ENCODE results near the gene ARPC2. TPM values are rescaled to one million over a fixed set of nuclear protein-coding genes. Genes with fewer than 3 reads are reported as not detected.

Gene ARPC2
- total RNA-seq, 1 donor from 2014 or later = 737 TPM

GRCh38 chr2:218280260-218280870 lies 63.4 kb downstream of the ARPC2 start:
- no peak overlapping the region for H3K4me3 Mint-ChIP-seq
- POLR2A ChIA-PET = no interaction called here
- CTCF ChIA-PET = no interaction called here
- peaks cover 33% of the 10 kb centered on the region for H3K4me1 Mint-ChIP-seq
- no peak for ATAC-seq (ENCODE audit: low read depth)
- peak overlapping the region; percentile 53 for H3K27ac Mint-ChIP-seq
- intact Hi-C loops (cut with micrococcal nuclease) = no loop called here
- H3K27me3 Mint-ChIP-seq = no peaks in the 10 kb centered on the region
- H3K36me3 Mint-ChIP-seq (ENCODE audit: low read depth) = peaks cover 76% of the 10 kb centered on the region
- no peak for DNase-seq
- no peak for TF ChIP-seq CTCF (IDR thresholded peaks at IDR 0.05)
- H3K9me3 Mint-ChIP-seq = no peaks in the 10 kb centered on the region

- H3K4me1 Mint-ChIP-seq = peaks cover 44% of the 10 kb centered on the region
Measured at GRCh38 chr2:218281449-218281848, 64.5 kb downstream of the ARPC2 start.

GRCh38 chr2:218282173-218282991 lies 65.4 kb downstream of the ARPC2 start:
- H3K4me3 Mint-ChIP-seq = no peak overlapping the region
- peak overlapping the region; percentile 53 for H3K27ac Mint-ChIP-seq
- CTCF ChIA-PET = interaction anchor here (1.2 to 1.4 kb wide), 2 partner anchors 9 to 74 kb away, joined by 3 to 4 read pairs; partner anchors contain the start of gene CATIP
- DNase-seq (no peak), ATAC-seq (ENCODE audit: low read depth) (no peak)
- H3K9me3 Mint-ChIP-seq = no peaks in the 10 kb centered on the region
- intact Hi-C loops (cut with micrococcal nuclease) = no loop called here
- H3K27me3 Mint-ChIP-seq = no peaks in the 10 kb centered on the region
- H3K4me1 Mint-ChIP-seq = peaks cover 53% of the 10 kb centered on the region
- TF ChIP-seq CTCF (IDR thresholded peaks at IDR 0.05) = no peak
- peaks cover 57% of the 10 kb centered on the region for H3K36me3 Mint-ChIP-seq (ENCODE audit: low read depth)
- POLR2A ChIA-PET = no interaction called here

More at GRCh38 chr2:218281449-218281848, 64.5 kb downstream of the ARPC2 start:
- POLR2A ChIA-PET = interaction anchor here (0.6 kb wide), 1 partner anchor 280 kb away, joined by 3 read pairs; no protein-coding TSS in a partner anchor
- H3K4me3 Mint-ChIP-seq = no peak overlapping the region
- no peaks in the 10 kb centered on the region for H3K9me3 Mint-ChIP-seq
- intact Hi-C loops (cut with micrococcal nuclease) = no loop called here
- no peaks in the 10 kb centered on the region for H3K27me3 Mint-ChIP-seq
- CTCF ChIA-PET = interaction anchor here (1.2 kb wide), 1 partner anchor 8 kb away, joined by 4 read pairs; no protein-coding TSS in a partner anchor
- ATAC-seq (ENCODE audit: low read depth) (no peak), DNase-seq (no peak)
- peak overlapping the region; percentile 53 for H3K27ac Mint-ChIP-seq
- H3K36me3 Mint-ChIP-seq (ENCODE audit: low read depth) = peaks cover 66% of the 10 kb centered on the region
- TF ChIP-seq CTCF (IDR thresholded peaks at IDR 0.05) = no peak

- DNase-seq (no peak), ATAC-seq (ENCODE audit: low read depth) (peak; percentile 25)
Measured at GRCh38 chr2:218284106-218284811, 67.3 kb downstream of the ARPC2 start.

More at GRCh38 chr2:218284106-218284811, 67.3 kb downstream of the ARPC2 start:
- TF ChIP-seq CTCF (IDR thresholded peaks at IDR 0.05) = no peak
- Mint-ChIP-seq H3K27ac (peak overlapping the region; percentile 94), H3K4me1 (peaks cover 71% of the 10 kb centered on the region), H3K9me3 (no peaks in the 10 kb centered on the region), H3K36me3 (ENCODE audit: low read depth) (peaks cover 39% of the 10 kb centered on the region), H3K4me3 (peak overlapping the region; percentile 57), H3K27me3 (no peaks in the 10 kb centered on the region)
- ChIA-PET POLR2A (interaction anchor here (0.5 to 4.7 kb wide), 5 partner anchors 10 to 116 kb away, joined by 3 to 56 read pairs (median 19); partner anchors contain the start of genes AAMP, ARPC2 and PNKD), CTCF (interaction anchor here (0.8 to 11.6 kb wide), 4 partner anchors 11 to 72 kb away, joined by 3 to 138 read pairs (median 4); partner anchors contain the start of genes AAMP, CATIP and PNKD)
- intact Hi-C loops (cut with micrococcal nuclease) = no loop called here
